HEK293 (cell line): ENCODE results near the gene SRD5A1.

ENCODE experiments used
- GFI1B ChIP-seq: fragments of 450-650 bp; formaldehyde crosslinking; IDR thresholded peaks from 2 replicates; pipeline ENCODE4 v1.5.1; 2016; ENCODE audit warnings: missing biosample characterization, missing genetic modification characterization
- GLIS2 ChIP-seq: fragments of 450-650 bp; formaldehyde crosslinking; IDR thresholded peaks from 2 replicates; pipeline ENCODE4 v1.5.1; 2016; ENCODE audit warnings: missing biosample characterization, missing genetic modification characterization
- OVOL3 ChIP-seq: fragments of 450-650 bp; formaldehyde crosslinking; IDR thresholded peaks from 2 replicates; pipeline ENCODE4 v1.5.1; 2016; ENCODE audit warnings: missing biosample characterization, missing genetic modification characterization
- ZBTB8A ChIP-seq: fragments of 450-650 bp; formaldehyde crosslinking; IDR thresholded peaks from 2 replicates; pipeline ENCODE4 v1.5.1; 2016; ENCODE audit warnings: missing biosample characterization, missing genetic modification characterization
- ZNF133 ChIP-seq: fragments of 450-650 bp; formaldehyde crosslinking; IDR thresholded peaks from 2 replicates; pipeline ENCODE4 v1.5.1; 2016; ENCODE audit warnings: missing biosample characterization, missing genetic modification characterization
- ZNF138 ChIP-seq: fragments of 450-650 bp; formaldehyde crosslinking; IDR thresholded peaks from 2 replicates; pipeline ENCODE4 v1.5.1; 2016; ENCODE audit warnings: missing biosample characterization, missing genetic modification characterization, borderline replicate concordance
- ZNF24 ChIP-seq: fragments of 450-650 bp; formaldehyde crosslinking; IDR thresholded peaks from 2 replicates; pipeline ENCODE4 v1.5.1; 2016; ENCODE audit warnings: missing biosample characterization, missing genetic modification characterization
- ZNF266 ChIP-seq: fragments of 450-650 bp; formaldehyde crosslinking; IDR thresholded peaks from 2 replicates; pipeline ENCODE4 v1.5.1; 2016; ENCODE audit warnings: missing biosample characterization, missing genetic modification characterization, low read depth
- ZNF292 ChIP-seq: fragments of 450-650 bp; formaldehyde crosslinking; IDR thresholded peaks from 2 replicates; pipeline ENCODE4 v1.5.1; 2016; ENCODE audit warnings: low read depth, missing biosample characterization, missing genetic modification characterization, borderline replicate concordance
- ZNF324 ChIP-seq: fragments of 450-650 bp; formaldehyde crosslinking; IDR thresholded peaks from 2 replicates; pipeline ENCODE4 v1.5.1; 2016; ENCODE audit warnings: missing biosample characterization, missing genetic modification characterization
- ZNF416 ChIP-seq: fragments of 450-650 bp; formaldehyde crosslinking; IDR thresholded peaks from 2 replicates; pipeline ENCODE4 v1.5.1; 2016; ENCODE audit warnings: missing biosample characterization, missing genetic modification characterization
- ZNF426 ChIP-seq: fragments of 450-650 bp; formaldehyde crosslinking; IDR thresholded peaks from 2 replicates; pipeline ENCODE4 v1.5.1; 2017; ENCODE audit warnings: missing biosample characterization, missing genetic modification characterization, mild to moderate bottlenecking, inconsistent platforms, moderate library complexity
- ZNF529 ChIP-seq: fragments of 450-650 bp; formaldehyde crosslinking; IDR thresholded peaks from 2 replicates; pipeline ENCODE4 v1.5.1; 2017; ENCODE audit warnings: missing genetic modification characterization, missing biosample characterization; ENCODE audit not compliant: insufficient replicate concordance
- ZNF530 ChIP-seq: fragments of 450-650 bp; formaldehyde crosslinking; IDR thresholded peaks from 2 replicates; pipeline ENCODE4 v1.5.1; 2016; ENCODE audit warnings: low read depth, missing biosample characterization, missing genetic modification characterization
- ZNF623 ChIP-seq: fragments of 450-650 bp; formaldehyde crosslinking; IDR thresholded peaks from 2 replicates; pipeline ENCODE4 v1.5.1; 2016; ENCODE audit warnings: missing biosample characterization, missing genetic modification characterization
- ZNF660 ChIP-seq: fragments of 450-650 bp; IDR thresholded peaks from 2 replicates; pipeline ENCODE4 v1.5.1; 2018; ENCODE audit warnings: missing biosample characterization, mild to moderate bottlenecking, missing genetic modification characterization
- ZNF792 ChIP-seq: fragments of 450-650 bp; formaldehyde crosslinking; IDR thresholded peaks from 2 replicates; pipeline ENCODE4 v1.5.1; 2016; ENCODE audit warnings: missing biosample characterization, missing genetic modification characterization
- TF ChIP-seq, protein P1 (sequence below): fragments of 450-650 bp; formaldehyde crosslinking; IDR thresholded peaks from 2 replicates; pipeline ENCODE4 v1.5.1; 2016; ENCODE audit warnings: missing biosample characterization, missing genetic modification characterization
- TF ChIP-seq, protein P2 (sequence below): fragments of 450-650 bp; formaldehyde crosslinking; IDR thresholded peaks from 2 replicates; pipeline ENCODE4; 2016; ENCODE audit warnings: missing biosample characterization, missing genetic modification characterization
- TF ChIP-seq, protein P3 (sequence below): fragments of 450-650 bp; formaldehyde crosslinking; IDR thresholded peaks from 2 replicates; pipeline ENCODE4 v1.5.1; 2016; ENCODE audit warnings: missing biosample characterization, missing genetic modification characterization
- TF ChIP-seq, protein P4 (sequence below): fragments of 450-650 bp; formaldehyde crosslinking; IDR thresholded peaks from 2 replicates; pipeline ENCODE4 v1.5.1; 2017; ENCODE audit warnings: missing biosample characterization, mild to moderate bottlenecking, missing genetic modification characterization, moderate library complexity
- TF ChIP-seq, protein P5 (sequence below): fragments of 450-650 bp; formaldehyde crosslinking; IDR thresholded peaks from 2 replicates; pipeline ENCODE4 v1.5.1; 2017; ENCODE audit warnings: missing biosample characterization, missing genetic modification characterization
- TF ChIP-seq, protein P6 (sequence below): fragments of 450-650 bp; formaldehyde crosslinking; conservative IDR thresholded peaks from 2 replicates; pipeline ENCODE4 v1.5.1; 2016; ENCODE audit warnings: low read depth, missing biosample characterization, missing genetic modification characterization
- TF ChIP-seq, protein P7 (sequence below): sonication (generic); formaldehyde crosslinking; IDR thresholded peaks from 2 replicates; pipeline ENCODE4 v1.8.1; 2022; ENCODE audit warnings: mild to moderate bottlenecking, moderate library complexity, missing genetic modification reagents
- TF ChIP-seq, protein P8 (sequence below): fragments of 450-650 bp; formaldehyde crosslinking; IDR thresholded peaks from 2 replicates; pipeline ENCODE4 v1.5.1; 2016; ENCODE audit warnings: missing biosample characterization, missing genetic modification characterization

SRD5A1 gene

DNA sequence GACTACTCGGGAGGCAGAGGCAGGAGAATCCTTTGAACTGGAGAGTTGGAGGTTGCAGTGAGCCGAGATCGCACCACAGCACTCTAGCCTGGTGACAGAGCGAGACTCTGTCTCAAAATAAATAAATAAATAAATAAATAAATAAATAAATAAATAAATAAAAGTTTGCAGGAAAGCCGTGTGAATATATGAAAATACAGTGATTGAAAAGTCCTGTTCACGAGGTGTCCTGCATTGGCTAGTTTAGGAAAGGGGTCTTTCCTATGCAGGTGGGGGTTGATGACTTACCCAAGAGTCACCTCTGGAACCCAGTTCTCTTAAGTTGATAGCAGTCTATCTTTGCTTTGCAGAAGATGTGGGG lies 87.3 kb downstream of the SRD5A1 start (continued):
- TF ChIP-seq ZNF292 (tag by site-specific recombination) (0 out of 2 replicates have a peak, but pooled peaks have one; percentile 32), ZNF138 (no peak), ZNF530 (tag by site-specific recombination) (no peak), ZNF529 (tag by site-specific recombination) (no peak), ZNF133 (no peak), ZNF324 (no peak), GFI1B (tag by site-specific recombination) (no peak), ZNF416 (no peak), ZNF660 (tag by site-specific recombination) (no peak), ZNF24 (no peak), ZNF792 (tag by site-specific recombination) (no peak), OVOL3 (tag by site-specific recombination) (no peak), GLIS2 (no peak), ZBTB8A (tag by site-specific recombination) (peak; percentile 35), ZNF623 (tag by site-specific recombination) (peak; percentile 50), ZNF266 (tag by site-specific recombination) (no peak), ZNF426 (tag by site-specific recombination) (no peak)
- TF ChIP-seq, protein P1, sequence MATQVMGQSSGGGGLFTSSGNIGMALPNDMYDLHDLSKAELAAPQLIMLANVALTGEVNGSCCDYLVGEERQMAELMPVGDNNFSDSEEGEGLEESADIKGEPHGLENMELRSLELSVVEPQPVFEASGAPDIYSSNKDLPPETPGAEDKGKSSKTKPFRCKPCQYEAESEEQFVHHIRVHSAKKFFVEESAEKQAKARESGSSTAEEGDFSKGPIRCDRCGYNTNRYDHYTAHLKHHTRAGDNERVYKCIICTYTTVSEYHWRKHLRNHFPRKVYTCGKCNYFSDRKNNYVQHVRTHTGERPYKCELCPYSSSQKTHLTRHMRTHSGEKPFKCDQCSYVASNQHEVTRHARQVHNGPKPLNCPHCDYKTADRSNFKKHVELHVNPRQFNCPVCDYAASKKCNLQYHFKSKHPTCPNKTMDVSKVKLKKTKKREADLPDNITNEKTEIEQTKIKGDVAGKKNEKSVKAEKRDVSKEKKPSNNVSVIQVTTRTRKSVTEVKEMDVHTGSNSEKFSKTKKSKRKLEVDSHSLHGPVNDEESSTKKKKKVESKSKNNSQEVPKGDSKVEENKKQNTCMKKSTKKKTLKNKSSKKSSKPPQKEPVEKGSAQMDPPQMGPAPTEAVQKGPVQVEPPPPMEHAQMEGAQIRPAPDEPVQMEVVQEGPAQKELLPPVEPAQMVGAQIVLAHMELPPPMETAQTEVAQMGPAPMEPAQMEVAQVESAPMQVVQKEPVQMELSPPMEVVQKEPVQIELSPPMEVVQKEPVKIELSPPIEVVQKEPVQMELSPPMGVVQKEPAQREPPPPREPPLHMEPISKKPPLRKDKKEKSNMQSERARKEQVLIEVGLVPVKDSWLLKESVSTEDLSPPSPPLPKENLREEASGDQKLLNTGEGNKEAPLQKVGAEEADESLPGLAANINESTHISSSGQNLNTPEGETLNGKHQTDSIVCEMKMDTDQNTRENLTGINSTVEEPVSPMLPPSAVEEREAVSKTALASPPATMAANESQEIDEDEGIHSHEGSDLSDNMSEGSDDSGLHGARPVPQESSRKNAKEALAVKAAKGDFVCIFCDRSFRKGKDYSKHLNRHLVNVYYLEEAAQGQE (tag by site-specific recombination), result 0 out of 2 replicates have a peak, but pooled peaks have one; percentile 15
- TF ChIP-seq, protein P2, sequence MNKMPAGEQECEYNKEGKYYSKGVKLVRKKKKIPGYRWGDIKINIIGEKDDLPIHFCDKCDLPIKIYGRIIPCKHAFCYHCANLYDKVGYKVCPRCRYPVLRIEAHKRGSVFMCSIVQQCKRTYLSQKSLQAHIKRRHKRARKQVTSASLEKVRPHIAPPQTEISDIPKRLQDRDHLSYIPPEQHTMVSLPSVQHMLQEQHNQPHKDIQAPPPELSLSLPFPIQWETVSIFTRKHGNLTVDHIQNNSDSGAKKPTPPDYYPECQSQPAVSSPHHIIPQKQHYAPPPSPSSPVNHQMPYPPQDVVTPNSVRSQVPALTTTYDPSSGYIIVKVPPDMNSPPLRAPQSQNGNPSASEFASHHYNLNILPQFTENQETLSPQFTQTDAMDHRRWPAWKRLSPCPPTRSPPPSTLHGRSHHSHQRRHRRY (tag by site-specific recombination), result no peak
- TF ChIP-seq, protein P3, sequence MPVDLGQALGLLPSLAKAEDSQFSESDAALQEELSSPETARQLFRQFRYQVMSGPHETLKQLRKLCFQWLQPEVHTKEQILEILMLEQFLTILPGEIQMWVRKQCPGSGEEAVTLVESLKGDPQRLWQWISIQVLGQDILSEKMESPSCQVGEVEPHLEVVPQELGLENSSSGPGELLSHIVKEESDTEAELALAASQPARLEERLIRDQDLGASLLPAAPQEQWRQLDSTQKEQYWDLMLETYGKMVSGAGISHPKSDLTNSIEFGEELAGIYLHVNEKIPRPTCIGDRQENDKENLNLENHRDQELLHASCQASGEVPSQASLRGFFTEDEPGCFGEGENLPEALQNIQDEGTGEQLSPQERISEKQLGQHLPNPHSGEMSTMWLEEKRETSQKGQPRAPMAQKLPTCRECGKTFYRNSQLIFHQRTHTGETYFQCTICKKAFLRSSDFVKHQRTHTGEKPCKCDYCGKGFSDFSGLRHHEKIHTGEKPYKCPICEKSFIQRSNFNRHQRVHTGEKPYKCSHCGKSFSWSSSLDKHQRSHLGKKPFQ, result no peak
- TF ChIP-seq, protein P4, sequence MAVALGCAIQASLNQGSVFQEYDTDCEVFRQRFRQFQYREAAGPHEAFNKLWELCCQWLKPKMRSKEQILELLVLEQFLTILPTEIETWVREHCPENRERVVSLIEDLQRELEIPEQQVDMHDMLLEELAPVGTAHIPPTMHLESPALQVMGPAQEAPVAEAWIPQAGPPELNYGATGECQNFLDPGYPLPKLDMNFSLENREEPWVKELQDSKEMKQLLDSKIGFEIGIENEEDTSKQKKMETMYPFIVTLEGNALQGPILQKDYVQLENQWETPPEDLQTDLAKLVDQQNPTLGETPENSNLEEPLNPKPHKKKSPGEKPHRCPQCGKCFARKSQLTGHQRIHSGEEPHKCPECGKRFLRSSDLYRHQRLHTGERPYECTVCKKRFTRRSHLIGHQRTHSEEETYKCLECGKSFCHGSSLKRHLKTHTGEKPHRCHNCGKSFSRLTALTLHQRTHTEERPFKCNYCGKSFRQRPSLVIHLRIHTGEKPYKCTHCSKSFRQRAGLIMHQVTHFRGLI (tag by site-specific recombination), result no peak
- TF ChIP-seq, protein P5, sequence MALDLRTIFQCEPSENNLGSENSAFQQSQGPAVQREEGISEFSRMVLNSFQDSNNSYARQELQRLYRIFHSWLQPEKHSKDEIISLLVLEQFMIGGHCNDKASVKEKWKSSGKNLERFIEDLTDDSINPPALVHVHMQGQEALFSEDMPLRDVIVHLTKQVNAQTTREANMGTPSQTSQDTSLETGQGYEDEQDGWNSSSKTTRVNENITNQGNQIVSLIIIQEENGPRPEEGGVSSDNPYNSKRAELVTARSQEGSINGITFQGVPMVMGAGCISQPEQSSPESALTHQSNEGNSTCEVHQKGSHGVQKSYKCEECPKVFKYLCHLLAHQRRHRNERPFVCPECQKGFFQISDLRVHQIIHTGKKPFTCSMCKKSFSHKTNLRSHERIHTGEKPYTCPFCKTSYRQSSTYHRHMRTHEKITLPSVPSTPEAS (tag by site-specific recombination), result no peak
- TF ChIP-seq, protein P6, sequence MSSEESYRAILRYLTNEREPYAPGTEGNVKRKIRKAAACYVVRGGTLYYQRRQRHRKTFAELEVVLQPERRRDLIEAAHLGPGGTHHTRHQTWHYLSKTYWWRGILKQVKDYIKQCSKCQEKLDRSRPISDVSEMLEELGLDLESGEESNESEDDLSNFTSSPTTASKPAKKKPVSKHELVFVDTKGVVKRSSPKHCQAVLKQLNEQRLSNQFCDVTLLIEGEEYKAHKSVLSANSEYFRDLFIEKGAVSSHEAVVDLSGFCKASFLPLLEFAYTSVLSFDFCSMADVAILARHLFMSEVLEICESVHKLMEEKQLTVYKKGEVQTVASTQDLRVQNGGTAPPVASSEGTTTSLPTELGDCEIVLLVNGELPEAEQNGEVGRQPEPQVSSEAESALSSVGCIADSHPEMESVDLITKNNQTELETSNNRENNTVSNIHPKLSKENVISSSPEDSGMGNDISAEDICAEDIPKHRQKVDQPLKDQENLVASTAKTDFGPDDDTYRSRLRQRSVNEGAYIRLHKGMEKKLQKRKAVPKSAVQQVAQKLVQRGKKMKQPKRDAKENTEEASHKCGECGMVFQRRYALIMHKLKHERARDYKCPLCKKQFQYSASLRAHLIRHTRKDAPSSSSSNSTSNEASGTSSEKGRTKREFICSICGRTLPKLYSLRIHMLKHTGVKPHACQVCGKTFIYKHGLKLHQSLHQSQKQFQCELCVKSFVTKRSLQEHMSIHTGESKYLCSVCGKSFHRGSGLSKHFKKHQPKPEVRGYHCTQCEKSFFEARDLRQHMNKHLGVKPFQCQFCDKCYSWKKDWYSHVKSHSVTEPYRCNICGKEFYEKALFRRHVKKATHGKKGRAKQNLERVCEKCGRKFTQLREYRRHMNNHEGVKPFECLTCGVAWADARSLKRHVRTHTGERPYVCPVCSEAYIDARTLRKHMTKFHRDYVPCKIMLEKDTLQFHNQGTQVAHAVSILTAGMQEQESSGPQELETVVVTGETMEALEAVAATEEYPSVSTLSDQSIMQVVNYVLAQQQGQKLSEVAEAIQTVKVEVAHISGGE (tag by site-specific recombination), result peak; percentile 33; the same call in 1 of the 2 replicates
- TF ChIP-seq, protein P7, sequence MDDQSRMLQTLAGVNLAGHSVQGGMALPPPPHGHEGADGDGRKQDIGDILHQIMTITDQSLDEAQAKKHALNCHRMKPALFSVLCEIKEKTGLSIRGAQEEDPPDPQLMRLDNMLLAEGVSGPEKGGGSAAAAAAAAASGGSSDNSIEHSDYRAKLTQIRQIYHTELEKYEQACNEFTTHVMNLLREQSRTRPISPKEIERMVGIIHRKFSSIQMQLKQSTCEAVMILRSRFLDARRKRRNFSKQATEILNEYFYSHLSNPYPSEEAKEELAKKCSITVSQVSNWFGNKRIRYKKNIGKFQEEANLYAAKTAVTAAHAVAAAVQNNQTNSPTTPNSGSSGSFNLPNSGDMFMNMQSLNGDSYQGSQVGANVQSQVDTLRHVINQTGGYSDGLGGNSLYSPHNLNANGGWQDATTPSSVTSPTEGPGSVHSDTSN (CRISPR knock-in tag), result no peak
- TF ChIP-seq, protein P8, sequence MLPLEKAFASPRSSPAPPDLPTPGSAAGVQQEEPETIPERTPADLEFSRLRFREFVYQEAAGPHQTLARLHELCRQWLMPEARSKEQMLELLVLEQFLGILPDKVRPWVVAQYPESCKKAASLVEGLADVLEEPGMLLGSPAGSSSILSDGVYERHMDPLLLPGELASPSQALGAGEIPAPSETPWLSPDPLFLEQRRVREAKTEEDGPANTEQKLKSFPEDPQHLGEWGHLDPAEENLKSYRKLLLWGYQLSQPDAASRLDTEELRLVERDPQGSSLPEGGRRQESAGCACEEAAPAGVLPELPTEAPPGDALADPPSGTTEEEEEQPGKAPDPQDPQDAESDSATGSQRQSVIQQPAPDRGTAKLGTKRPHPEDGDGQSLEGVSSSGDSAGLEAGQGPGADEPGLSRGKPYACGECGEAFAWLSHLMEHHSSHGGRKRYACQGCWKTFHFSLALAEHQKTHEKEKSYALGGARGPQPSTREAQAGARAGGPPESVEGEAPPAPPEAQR (tag by site-specific recombination), result no peak
